Skin epidermis (tissue), 12 donors: Measurements from ENCODE around the gene CAPN5.

Experiments
- H3K27ac ChIP-seq, 21 experiments: fragments of 200-600 bp; sonication (generic) in 11 of 21; one replicate each; pipeline ENCODE4 v1.5.0; 2020; ENCODE audit warnings: mild to moderate bottlenecking in 3 of 21, inconsistent platforms in 2 of 21, moderate library complexity in 2 of 21
- H3K4me3 ChIP-seq, 7 experiments: fragments of 200-600 bp; sonication (generic) in 2 of 7; one replicate each; pipeline ENCODE4 v1.5.0; 2020; ENCODE audit warnings: inconsistent platforms in 2 of 7, mild to moderate bottlenecking in 2 of 7, moderate library complexity in 1 of 7

The CAPN5 gene

GRCh38 chr11:77080643-77081210 lies 14.0 kb downstream of the CAPN5 start:
- Histone ChIP-seq H3K4me3 (no peak overlapping the region), H3K27ac (no peak overlapping the region)

DNA sequence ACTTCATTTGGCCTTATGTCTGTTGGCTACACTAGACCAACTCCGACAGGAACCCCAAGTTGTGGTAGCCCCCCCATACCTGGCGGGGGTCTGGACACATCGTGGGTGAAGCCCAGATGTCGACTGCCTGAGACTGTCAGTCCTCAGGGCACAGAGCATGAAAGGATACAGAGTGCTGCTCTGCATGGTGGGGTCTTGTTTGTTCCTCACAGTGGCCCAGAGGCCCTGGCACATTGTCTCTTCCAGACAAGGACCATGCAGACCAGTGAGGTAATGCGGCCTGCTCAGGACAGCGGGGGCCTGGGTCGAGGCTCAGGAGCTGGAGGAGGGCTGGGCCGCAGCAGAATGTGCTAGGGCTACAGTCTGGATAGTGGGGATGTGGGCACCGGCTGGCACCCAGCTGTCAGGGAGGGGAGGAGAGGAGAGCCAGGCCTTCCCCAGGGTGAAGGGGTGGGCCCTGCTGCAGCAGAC lies 14.6 kb downstream of the CAPN5 start:
- Histone ChIP-seq H3K27ac (peak overlapping the region in 1 of 21 experiments; percentile 79), H3K4me3 (no peak overlapping the region)

DNA sequence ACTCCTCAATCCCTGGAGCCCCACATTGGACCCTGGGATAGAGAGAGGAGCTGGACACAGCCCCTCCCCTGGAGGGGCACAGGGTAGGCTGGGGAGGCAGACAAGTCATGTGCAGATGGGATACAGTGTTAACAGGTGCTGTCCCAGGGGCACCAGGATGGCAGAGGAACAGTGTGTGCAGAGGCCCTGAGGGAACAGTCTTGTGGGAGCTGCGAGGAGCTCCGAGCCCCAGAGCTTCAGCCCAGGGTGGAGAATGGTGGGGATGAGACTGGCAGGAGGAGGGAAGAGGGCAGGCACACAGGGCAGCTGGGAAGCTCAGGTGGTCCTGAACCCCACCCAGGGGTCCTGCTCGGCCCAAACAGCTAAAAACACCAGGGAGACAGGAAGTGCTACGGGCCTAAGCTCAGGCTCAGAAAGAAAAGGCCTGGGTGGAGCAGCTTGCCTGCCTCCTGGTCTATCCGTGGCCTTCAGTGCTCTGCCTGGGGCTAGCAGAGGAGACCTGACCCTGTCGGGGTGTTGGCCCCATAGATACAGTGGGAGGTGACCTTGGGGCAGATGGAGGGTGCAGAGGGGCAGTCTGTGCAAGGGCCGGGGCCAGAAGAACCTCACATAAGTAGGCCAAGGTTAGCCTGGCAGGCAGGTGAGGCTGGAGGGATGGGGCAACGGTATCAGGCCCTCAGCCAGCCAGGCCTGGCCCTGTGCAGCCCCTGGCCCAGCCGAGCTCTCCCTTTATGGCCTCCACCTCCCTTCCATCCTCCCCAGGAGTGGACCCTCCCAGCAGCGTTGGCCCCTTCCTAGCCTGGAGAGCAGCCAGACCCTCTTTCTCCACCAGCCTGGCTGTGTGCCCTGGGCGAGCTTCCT lies 15.4 kb downstream of the CAPN5 start:
- Histone ChIP-seq H3K4me3 (no peak overlapping the region), H3K27ac (peak overlapping the region in 18 of 21 experiments; percentile 10 to 80 (median 62))

- Histone ChIP-seq H3K27ac (peak overlapping the region in 17 of 21 experiments; percentile 10 to 80 (median 64)), H3K4me3 (no peak overlapping the region)
Observed at GRCh38 chr11:77082838-77083565, 16.2 kb downstream of the CAPN5 start.

DNA sequence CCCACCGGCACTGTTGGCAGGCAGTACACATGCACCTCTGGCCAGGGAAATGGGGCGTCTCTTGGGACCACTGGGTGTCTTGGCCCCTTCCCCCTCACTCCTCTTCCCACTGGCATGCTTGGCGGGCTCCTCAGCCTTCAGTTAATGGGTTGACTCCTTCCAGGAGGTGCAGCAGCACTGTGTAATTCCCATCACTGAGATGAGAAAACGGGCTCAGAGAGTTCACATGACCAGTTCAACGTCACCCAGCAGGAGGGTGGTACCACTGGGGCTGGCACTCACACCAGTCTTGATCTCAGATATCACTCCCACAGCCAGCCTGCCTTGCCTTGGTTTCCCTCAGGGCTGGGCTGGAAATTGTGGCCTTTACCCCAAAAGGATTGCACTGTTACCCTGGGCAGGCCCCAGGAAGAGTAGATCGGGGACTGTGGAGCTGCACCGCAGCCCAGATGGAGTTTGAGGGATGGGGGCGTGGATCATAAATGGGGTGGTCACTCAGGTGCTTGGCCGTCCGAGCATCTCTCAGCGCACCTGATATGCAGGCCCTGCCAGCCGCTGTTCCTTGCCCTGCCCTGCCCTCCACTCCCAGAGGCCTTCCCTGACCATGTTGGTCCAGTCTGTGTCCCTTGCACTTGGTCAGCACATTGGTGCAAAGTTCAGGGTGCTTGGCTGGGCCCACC lies 16.9 kb downstream of the CAPN5 start:
- Histone ChIP-seq H3K4me3 (no peak overlapping the region), H3K27ac (peak overlapping the region in 4 of 21 experiments; percentile 45 to 72 (median 60))

DNA sequence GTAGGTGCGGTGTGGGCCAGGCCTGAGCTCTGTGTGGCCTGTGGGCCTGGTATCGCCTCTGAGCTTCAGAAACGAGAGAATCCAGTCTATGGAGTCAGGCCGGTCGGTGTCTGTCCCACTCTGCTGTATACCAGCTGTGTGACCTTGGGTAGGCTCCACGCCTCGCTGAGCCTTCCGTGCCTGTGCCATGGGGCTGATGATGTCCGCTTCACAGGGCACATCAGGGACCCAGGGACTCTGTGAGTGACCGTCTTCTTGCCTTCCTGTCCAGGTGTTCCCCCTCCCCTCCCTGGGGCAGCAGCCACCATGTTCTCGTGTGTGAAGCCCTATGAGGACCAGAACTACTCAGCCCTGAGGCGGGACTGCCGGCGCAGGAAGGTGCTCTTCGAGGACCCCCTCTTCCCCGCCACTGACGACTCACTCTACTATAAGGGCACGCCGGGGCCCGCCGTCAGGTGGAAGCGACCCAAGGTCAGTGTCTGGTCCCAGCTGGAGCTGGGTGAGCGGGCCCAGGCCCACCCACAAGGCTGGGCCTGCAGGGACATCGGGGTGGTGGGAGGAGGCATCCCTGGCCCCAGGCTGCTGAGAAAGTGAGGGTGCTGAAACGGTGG lies 17.9 kb downstream of the CAPN5 start:
- Histone ChIP-seq H3K27ac (no peak overlapping the region), H3K4me3 (no peak overlapping the region)

- Histone ChIP-seq H3K27ac (no peak overlapping the region), H3K4me3 (no peak overlapping the region)
Observed at GRCh38 chr11:77085652-77086051, 18.9 kb downstream of the CAPN5 start.

DNA sequence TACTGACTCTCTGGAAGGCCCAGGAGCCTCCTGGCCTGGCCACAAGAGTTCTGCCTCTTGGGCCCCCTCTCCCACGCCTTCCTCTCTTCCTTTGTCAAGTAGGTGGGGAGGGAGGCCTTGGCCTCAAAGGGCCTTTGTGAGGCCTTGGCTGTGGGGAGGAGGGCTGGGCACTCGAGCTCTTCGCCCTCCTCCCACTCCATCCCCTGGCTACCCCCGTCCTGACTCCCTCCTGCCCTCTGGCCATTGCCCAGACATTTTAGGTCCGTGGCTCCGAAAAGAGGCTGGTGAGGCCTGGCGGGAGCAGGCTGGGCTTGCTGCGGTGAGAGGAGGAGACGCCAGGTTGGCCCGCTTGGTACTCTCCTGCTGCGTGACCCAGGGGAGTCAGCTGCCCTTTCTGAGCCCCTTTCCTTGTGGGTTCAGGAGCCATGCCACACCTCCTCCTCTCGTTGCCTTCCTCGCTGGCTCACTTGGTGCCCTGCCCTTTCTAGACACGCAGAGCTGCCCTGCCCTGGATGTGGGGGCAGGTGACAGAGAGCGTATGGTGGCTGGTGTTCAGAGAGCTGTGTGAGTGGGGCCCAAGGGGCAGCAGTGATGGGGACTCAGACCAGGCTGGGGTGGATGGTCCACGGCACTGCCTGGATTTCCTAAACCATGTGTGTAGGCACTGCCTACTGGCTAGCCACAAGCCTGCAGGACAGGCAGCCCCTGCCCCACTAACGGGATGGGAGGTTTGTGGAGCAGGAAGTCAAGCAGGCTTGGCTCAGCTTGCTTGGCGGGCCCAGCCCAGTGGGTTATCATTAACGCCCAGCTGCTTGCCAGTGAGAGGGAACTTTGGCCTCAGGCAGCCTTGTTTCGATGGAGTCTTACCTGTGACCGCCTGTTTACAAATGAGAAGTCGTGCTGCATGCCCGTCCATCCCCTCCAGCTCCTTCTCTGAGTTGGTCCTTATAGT lies 20.0 kb downstream of the CAPN5 start:
- no peak overlapping the region for H3K27ac ChIP-seq
- no peak overlapping the region for H3K4me3 ChIP-seq

DNA sequence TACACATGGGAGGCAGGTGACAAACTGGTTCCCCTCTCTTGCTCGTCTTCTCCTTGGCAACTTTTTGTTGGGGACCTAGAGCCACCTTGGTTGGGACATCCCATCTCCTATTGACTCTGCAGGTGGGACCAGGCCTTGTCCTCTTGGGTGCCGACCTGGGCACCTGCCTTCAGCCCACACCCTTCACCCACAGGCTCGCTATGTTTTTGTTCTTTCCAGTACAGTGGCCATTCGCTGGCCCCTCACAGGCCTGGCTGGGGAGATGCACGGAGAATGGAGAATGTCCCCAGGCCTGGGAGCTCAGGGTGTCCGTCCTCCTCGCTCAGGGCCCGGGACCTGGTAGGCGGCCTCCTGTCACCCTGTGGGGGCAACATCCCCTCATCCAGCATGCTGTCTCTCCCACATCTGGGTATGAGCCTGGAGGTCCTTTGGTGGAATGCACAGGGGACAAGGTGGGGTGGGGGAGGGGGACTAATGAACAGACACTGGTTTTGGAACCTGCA lies 21.0 kb downstream of the CAPN5 start:
- Histone ChIP-seq H3K27ac (no peak overlapping the region), H3K4me3 (no peak overlapping the region)

GRCh38 chr11:77088236-77089003 lies 21.6 kb downstream of the CAPN5 start:
- no peak overlapping the region for H3K4me3 ChIP-seq

DNA sequence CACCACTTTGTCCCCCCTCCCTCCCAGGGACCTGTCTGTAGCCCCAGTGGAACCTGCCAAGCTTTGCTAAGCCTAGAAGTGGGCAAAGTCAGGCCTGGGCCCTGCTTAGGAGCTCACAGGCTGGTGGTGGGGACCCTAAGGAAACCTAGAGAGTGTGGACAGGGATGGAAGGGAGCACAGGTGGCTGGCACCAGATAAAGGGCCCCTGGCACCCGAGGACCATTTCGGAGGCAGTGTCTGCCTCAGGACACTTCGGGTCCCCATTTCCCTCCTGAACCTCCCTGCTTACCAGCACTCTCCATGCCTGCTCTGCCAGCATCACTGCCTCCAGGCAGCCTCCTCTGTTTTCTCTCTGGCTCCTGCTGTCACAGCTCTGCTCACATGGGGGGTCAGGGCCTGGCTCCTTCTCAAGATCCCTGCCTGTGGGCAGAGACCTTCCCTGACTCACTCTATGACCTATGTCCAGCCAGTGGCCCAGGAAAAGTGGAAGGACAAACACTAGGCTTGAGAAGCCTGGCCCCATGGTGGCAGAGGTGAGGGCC lies 22.3 kb downstream of the CAPN5 start:
- Histone ChIP-seq H3K4me3 (no peak overlapping the region), H3K27ac (peak overlapping the region in 1 of 21 experiments; percentile 9)

More at GRCh38 chr11:77088236-77089003, 21.6 kb downstream of the CAPN5 start:
- H3K27ac ChIP-seq: no peak overlapping the region

GRCh38 chr11:77090046-77090372 lies 23.2 kb downstream of the CAPN5 start:
- no peak overlapping the region for H3K27ac ChIP-seq
- no peak overlapping the region for H3K4me3 ChIP-seq

DNA sequence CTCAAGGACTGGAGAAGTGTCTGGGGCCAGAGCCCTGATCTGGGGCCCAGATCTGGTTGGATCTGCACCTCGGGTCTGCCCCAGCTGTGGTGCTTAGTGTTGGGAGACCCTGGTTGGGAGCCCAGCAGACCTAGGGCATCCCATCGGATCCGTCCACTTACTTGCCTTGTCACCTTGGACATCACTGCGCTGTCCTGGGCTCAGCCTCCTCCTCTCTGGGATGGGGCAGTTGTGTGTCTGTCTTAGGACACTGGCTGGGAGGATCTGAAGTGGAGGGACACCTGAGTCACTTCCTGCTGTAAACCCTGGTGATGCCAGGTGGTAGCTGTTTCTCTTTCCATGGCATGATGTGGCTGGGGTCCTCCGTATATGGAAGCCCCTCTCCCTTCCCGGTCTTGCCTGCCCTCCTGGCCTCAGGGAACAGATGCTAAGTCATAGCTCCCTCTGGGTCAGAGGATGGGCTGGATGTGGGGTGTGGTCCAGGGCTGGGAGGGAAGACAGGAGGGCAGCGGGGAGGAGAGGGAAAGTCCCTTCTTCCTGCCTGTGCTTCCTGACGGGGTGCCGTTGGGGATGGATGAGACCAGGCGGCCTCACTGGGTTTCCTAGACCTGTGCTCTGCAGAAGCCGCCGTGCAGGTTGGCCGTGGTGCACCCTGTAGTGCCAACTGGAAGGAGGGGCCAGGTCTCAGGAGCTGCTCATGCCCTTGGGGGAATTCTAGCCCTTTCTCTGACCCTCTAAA lies 23.8 kb downstream of the CAPN5 start:
- Histone ChIP-seq H3K4me3 (no peak overlapping the region), H3K27ac (no peak overlapping the region)

- Histone ChIP-seq H3K27ac (peak overlapping the region in 1 of 21 experiments; percentile 14), H3K4me3 (no peak overlapping the region)
Observed at GRCh38 chr11:77091146-77091940, 24.6 kb downstream of the CAPN5 start.

DNA sequence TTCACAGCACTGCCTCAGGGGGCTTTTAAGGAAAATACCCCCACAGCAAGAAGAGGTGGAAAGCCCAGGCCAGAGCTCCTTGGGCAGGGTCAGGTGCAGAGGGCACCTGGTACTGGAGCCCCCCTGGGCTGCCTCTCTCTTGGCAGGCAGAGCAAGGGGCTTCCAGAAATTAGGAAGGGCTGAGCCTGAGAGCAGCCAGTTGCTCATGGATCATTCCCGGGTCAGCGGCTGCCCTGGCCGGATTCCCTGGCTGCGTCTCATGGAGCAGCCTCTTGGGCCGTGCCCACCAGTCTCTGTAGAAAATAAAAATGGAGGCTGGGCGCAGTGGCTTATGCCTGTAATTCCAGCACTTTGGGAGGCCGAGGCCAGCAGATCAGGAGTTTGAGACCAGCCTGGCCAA lies 25.6 kb downstream of the CAPN5 start:
- Histone ChIP-seq H3K4me3 (no peak overlapping the region), H3K27ac (no peak overlapping the region)
